ENCODE data around the gene MAPK1.

DNA sequence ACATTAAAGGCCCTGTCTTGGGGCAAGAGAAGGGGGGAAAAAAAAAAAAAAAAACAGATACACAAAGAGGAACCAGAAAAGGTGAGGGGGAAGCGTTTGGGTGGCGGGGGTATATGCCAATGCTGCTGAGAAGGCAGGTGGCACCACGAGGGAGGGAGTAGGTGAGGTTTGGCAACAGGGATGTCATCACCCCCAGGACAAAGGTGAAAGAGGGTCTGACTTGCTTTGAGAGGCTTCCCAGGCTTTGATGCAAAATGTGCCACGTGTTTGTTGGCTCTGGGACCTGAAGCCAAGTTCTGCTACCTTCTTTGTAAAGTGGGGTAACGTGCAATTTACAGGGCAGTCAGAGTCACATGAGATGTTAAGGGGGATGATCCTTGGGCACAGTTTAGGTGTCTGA lies 135.9 kb downstream of the MAPK1 start:
- TF ChIP-seq, protein P1, sequence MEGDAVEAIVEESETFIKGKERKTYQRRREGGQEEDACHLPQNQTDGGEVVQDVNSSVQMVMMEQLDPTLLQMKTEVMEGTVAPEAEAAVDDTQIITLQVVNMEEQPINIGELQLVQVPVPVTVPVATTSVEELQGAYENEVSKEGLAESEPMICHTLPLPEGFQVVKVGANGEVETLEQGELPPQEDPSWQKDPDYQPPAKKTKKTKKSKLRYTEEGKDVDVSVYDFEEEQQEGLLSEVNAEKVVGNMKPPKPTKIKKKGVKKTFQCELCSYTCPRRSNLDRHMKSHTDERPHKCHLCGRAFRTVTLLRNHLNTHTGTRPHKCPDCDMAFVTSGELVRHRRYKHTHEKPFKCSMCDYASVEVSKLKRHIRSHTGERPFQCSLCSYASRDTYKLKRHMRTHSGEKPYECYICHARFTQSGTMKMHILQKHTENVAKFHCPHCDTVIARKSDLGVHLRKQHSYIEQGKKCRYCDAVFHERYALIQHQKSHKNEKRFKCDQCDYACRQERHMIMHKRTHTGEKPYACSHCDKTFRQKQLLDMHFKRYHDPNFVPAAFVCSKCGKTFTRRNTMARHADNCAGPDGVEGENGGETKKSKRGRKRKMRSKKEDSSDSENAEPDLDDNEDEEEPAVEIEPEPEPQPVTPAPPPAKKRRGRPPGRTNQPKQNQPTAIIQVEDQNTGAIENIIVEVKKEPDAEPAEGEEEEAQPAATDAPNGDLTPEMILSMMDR (IDR thresholded peaks at IDR 0.05; ENCODE audit: low read depth, low read length), result no peak
- no peak for TF ChIP-seq EZH2phosphoT487 (IDR thresholded peaks at IDR 0.05; ENCODE audit: low read depth)
